PFSK-1 (cell line): ENCODE results near the gene MYO1F.

Experiments
- FOXP2 ChIP-seq: optimal IDR thresholded peaks from 2 replicates; pipeline ENCODE3; 2011; ENCODE audit warnings: borderline replicate concordance, control low read depth, inconsistent platforms; ENCODE audit not compliant: insufficient read depth; ENCODE audit errors: extremely low read length, extremely low read depth
- POLR2AphosphoS5 ChIP-seq: IDR thresholded peaks from 2 replicates; pipeline ENCODE4 v1.6.1; 2012; ENCODE audit warnings: low read depth, mild to moderate bottlenecking, control low read depth, low read length, moderate library complexity
- SIN3A ChIP-seq: IDR thresholded peaks from 2 replicates; pipeline ENCODE4 v1.6.1; 2012; ENCODE audit warnings: mild to moderate bottlenecking, low read length, moderate library complexity, borderline replicate concordance; ENCODE audit not compliant: insufficient read depth
- TAF1 ChIP-seq: IDR thresholded peaks from 2 replicates; pipeline ENCODE4 v1.6.1; 2012; ENCODE audit warnings: low read length, control low read depth, borderline replicate concordance; ENCODE audit not compliant: insufficient read depth
- TF ChIP-seq, protein P1 (sequence below), 2 experiments: IDR thresholded peaks; 2 replicates each; pipeline versions ENCODE4 v1.6.1 to v1.8.0; 2011 to 2012; ENCODE audit warnings: low read depth in 2 of 2, low read length in 2 of 2, control low read depth in 1 of 2, inconsistent platforms in 1 of 2, mild to moderate bottlenecking in 1 of 2, moderate library complexity in 1 of 2; ENCODE audit not compliant: insufficient read depth in 1 of 2

MYO1F gene

GRCh38 chr19:8485561-8486371 lies 91.5 kb downstream of the MYO1F start:
- TF ChIP-seq, protein P1, sequence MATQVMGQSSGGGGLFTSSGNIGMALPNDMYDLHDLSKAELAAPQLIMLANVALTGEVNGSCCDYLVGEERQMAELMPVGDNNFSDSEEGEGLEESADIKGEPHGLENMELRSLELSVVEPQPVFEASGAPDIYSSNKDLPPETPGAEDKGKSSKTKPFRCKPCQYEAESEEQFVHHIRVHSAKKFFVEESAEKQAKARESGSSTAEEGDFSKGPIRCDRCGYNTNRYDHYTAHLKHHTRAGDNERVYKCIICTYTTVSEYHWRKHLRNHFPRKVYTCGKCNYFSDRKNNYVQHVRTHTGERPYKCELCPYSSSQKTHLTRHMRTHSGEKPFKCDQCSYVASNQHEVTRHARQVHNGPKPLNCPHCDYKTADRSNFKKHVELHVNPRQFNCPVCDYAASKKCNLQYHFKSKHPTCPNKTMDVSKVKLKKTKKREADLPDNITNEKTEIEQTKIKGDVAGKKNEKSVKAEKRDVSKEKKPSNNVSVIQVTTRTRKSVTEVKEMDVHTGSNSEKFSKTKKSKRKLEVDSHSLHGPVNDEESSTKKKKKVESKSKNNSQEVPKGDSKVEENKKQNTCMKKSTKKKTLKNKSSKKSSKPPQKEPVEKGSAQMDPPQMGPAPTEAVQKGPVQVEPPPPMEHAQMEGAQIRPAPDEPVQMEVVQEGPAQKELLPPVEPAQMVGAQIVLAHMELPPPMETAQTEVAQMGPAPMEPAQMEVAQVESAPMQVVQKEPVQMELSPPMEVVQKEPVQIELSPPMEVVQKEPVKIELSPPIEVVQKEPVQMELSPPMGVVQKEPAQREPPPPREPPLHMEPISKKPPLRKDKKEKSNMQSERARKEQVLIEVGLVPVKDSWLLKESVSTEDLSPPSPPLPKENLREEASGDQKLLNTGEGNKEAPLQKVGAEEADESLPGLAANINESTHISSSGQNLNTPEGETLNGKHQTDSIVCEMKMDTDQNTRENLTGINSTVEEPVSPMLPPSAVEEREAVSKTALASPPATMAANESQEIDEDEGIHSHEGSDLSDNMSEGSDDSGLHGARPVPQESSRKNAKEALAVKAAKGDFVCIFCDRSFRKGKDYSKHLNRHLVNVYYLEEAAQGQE (IDR thresholded peaks at IDR 0.05; ENCODE audit: insufficient read depth in 1 of 2, low read depth in 2 of 2, low read length in 2 of 2): no peak
- TF ChIP-seq POLR2AphosphoS5 (no peak), TAF1 (no peak), FOXP2 (no peak)

GRCh38 chr19:8484331-8484894 lies 92.8 kb downstream of the MYO1F start:
- no peak for TF ChIP-seq POLR2AphosphoS5
- no peak for TF ChIP-seq FOXP2
- no peak for TF ChIP-seq SIN3A
- no peak for TF ChIP-seq TAF1
- TF ChIP-seq, protein P1 (IDR thresholded peaks at IDR 0.05; ENCODE audit: insufficient read depth in 1 of 2, low read depth in 2 of 2, low read length in 2 of 2): no peak

- TF ChIP-seq FOXP2: no peak
- TF ChIP-seq, protein P1 (IDR thresholded peaks at IDR 0.05; ENCODE audit: insufficient read depth in 1 of 2, low read depth in 2 of 2, low read length in 2 of 2): no peak
- TF ChIP-seq POLR2AphosphoS5: no peak
- no peak for TF ChIP-seq SIN3A
- no peak for TF ChIP-seq TAF1
These were observed 94.1 kb downstream of the MYO1F start for GRCh38 chr19:8483165-8483564.

GRCh38 chr19:8482696-8483095 lies 94.5 kb downstream of the MYO1F start:
- TF ChIP-seq, protein P1 (IDR thresholded peaks at IDR 0.05; ENCODE audit: insufficient read depth in 1 of 2, low read depth in 2 of 2, low read length in 2 of 2): no peak
- TF ChIP-seq FOXP2: no peak
- TF ChIP-seq POLR2AphosphoS5: no peak

- TF ChIP-seq TAF1: no peak
- no peak for TF ChIP-seq FOXP2
- no peak for TF ChIP-seq POLR2AphosphoS5
- no peak for TF ChIP-seq SIN3A
- TF ChIP-seq, protein P1 (IDR thresholded peaks at IDR 0.05; ENCODE audit: insufficient read depth in 1 of 2, low read depth in 2 of 2, low read length in 2 of 2): no peak
These were observed 95.6 kb downstream of the MYO1F start for GRCh38 chr19:8481616-8482015.
